Mesothelial cell of epicardium (in vitro differentiated cells): ENCODE measurements around the gene UNC79. TPM values are rescaled to one million over a fixed set of nuclear protein-coding genes. Genes with fewer than 3 reads are reported as not detected.
"Not testable (repeated sequence)": the region's sequence is repeated elsewhere in the genome, so short reads cannot be mapped to it uniquely, and the experiment has no call there.

ENCODE experiments used
- DNase-seq, 2 experiments: peaks; one replicate each; pipeline ENCODE4 v3.0.0; 2021; ENCODE audit warnings: low spot score in 2 of 2; ENCODE audit not compliant: unreplicated experiment in 2 of 2
- H3K27ac Mint-ChIP-seq: 2 replicates; pipeline ENCODE4 v1.8.0; 2021; ENCODE audit warnings: mixed read lengths
- H3K27me3 Mint-ChIP-seq: 2 replicates; pipeline ENCODE4 v1.8.0; 2021; ENCODE audit warnings: low read depth, mixed read lengths
- H3K36me3 Mint-ChIP-seq: 2 replicates; pipeline ENCODE4 v1.8.0; 2021; ENCODE audit warnings: mixed read lengths
- H3K4me1 Mint-ChIP-seq: 2 replicates; pipeline ENCODE4 v1.8.0; 2021; ENCODE audit warnings: mixed read lengths
- H3K4me3 Mint-ChIP-seq: 2 replicates; pipeline ENCODE4 v1.8.0; 2021; ENCODE audit warnings: mild to moderate bottlenecking, moderate library complexity, mixed read lengths
- H3K9me3 Mint-ChIP-seq: 2 replicates; pipeline ENCODE4 v1.8.0; 2021; ENCODE audit warnings: mixed read lengths
- total RNA-seq: library from RNA; stranded (reverse); gene quantifications from 3 replicates; pipeline ENCODE4 v1.2.1, GENCODE V29; 2021
- TF ChIP-seq, protein P1 (sequence below): fragments of 200-600 bp; sonication (generic); IDR thresholded peaks from one replicate; pipeline ENCODE4 v1.5.0; 2021; ENCODE audit warnings: antibody characterized with exemption; ENCODE audit not compliant: unreplicated experiment

UNC79 gene
- total RNA-seq, 1 donor from 2014 or later, result 0.92 TPM

GRCh38 chr14:93402951-93403350 lies 27.8 kb upstream of the UNC79 start:
- no peaks in the 10 kb centered on the region for H3K9me3 Mint-ChIP-seq
- no peak for DNase-seq
- no peak overlapping the region for H3K4me3 Mint-ChIP-seq
- no peaks in the 10 kb centered on the region for H3K36me3 Mint-ChIP-seq
- no peak overlapping the region for H3K27ac Mint-ChIP-seq
- H3K27me3 Mint-ChIP-seq, result no peaks in the 10 kb centered on the region
- H3K4me1 Mint-ChIP-seq, result no peaks in the 10 kb centered on the region
- TF ChIP-seq, protein P1, sequence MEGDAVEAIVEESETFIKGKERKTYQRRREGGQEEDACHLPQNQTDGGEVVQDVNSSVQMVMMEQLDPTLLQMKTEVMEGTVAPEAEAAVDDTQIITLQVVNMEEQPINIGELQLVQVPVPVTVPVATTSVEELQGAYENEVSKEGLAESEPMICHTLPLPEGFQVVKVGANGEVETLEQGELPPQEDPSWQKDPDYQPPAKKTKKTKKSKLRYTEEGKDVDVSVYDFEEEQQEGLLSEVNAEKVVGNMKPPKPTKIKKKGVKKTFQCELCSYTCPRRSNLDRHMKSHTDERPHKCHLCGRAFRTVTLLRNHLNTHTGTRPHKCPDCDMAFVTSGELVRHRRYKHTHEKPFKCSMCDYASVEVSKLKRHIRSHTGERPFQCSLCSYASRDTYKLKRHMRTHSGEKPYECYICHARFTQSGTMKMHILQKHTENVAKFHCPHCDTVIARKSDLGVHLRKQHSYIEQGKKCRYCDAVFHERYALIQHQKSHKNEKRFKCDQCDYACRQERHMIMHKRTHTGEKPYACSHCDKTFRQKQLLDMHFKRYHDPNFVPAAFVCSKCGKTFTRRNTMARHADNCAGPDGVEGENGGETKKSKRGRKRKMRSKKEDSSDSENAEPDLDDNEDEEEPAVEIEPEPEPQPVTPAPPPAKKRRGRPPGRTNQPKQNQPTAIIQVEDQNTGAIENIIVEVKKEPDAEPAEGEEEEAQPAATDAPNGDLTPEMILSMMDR, result no peak

GRCh38 chr14:93410021-93410420 lies 20.7 kb upstream of the UNC79 start:
- peaks cover 14% of the 10 kb centered on the region for H3K9me3 Mint-ChIP-seq
- TF ChIP-seq, protein P1, result no peak
- no peaks in the 10 kb centered on the region for H3K27me3 Mint-ChIP-seq

DNA sequence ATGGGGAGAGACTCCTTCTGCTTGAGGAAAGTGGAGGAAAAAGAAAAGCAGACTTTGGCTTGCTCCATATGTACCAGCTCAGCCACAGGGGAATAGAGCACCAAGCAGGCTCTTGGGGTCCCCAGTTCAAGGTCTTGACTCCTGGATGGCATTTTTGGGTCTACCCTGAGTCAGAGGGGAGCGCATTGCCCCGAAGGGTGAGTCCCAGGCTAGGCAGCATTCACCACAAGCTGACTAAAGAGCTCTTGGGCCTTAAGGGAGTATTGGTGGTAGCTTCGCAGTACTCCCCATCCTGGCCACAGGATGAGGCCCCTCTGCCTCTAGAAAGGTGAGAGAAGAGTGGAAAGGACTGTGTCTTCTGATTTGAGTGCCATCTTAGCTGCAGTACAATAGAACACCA lies 19.8 kb upstream of the UNC79 start:
- Mint-ChIP-seq H3K4me3 (no peak overlapping the region), H3K27ac (no peak overlapping the region), H3K36me3 (no peaks in the 10 kb centered on the region), H3K4me1 (no peaks in the 10 kb centered on the region), H3K9me3 (peaks cover 14% of the 10 kb centered on the region), H3K27me3 (no peaks in the 10 kb centered on the region)
- TF ChIP-seq, protein P1, result no peak
- no peak for DNase-seq

More at GRCh38 chr14:93410021-93410420, 20.7 kb upstream of the UNC79 start:
- no peak overlapping the region for H3K4me3 Mint-ChIP-seq
- DNase-seq, result no peak
- no peaks in the 10 kb centered on the region for H3K4me1 Mint-ChIP-seq
- no peaks in the 10 kb centered on the region for H3K36me3 Mint-ChIP-seq
- H3K27ac Mint-ChIP-seq, result no peak overlapping the region

DNA sequence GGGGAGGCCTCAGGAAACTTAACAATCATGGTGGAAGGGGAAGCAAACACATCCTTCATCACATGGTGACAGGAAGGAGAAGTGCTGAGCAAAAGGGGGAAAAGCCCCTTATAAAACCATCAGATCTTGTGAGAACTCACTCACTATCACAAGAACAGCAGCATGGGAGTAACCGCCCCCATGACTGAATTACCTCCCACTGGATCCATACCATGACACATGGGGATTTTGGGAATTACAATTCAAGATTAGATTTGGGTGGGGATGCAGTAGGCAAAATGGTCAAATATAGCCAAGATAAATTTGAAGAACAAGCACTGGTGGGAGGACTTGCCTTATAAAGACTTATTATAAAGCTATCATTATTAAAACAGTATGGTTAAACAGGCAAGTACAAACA lies 5.6 kb upstream of the UNC79 start:
- not testable (repeated sequence) for H3K4me1 Mint-ChIP-seq, H3K4me3 Mint-ChIP-seq, H3K36me3 Mint-ChIP-seq, DNase-seq, H3K27ac Mint-ChIP-seq
- H3K27me3 Mint-ChIP-seq, result peaks cover 32% of the 10 kb centered on the region
- H3K9me3 Mint-ChIP-seq, result peaks cover 58% of the 10 kb centered on the region

- H3K36me3 Mint-ChIP-seq, result no peaks in the 10 kb centered on the region
- DNase-seq, result no peak
- no peak overlapping the region for H3K27ac Mint-ChIP-seq
- TF ChIP-seq, protein P1, result no peak
- peaks cover 42% of the 10 kb centered on the region for H3K9me3 Mint-ChIP-seq
- H3K4me3 Mint-ChIP-seq, result no peak overlapping the region
- peaks cover 47% of the 10 kb centered on the region for H3K27me3 Mint-ChIP-seq
- peaks cover 6% of the 10 kb centered on the region for H3K4me1 Mint-ChIP-seq
Observed at GRCh38 chr14:93426750-93427149, 4.0 kb upstream of the UNC79 start.

DNA sequence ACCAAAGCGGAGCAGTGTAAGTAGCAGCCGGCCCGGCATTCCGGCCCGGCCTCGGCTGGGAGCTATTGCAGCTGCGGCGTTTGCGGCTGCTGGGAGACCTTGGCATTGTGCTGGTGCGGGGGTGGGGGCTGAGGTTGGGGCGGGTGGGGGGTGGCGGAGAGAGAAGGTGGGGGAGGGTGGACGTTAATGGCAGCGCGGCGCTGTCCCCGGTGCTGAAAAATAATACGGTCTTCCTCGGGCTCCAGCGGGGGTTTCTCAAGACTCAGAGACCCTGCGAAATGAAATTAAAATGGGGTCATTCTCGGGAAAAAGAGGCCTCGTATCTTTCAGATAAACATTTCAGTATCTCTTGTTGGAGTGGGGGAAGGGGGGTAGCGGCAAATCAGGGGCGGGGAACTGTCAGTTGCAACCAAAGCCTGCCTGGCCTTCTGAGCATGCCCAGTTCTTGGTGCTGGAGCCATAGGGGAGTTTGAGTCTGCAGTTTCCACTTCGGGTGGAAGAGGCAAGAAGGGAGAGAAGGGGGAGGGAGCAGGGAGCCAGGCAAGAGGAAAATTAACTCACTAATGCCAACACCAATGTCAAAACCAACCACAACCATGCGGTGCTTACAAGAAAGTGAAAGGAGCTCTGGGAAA lies 414 bp downstream of the UNC79 start:
- H3K27ac Mint-ChIP-seq, result no peak overlapping the region
- peaks cover 10% of the 10 kb centered on the region for H3K9me3 Mint-ChIP-seq
- H3K4me1 Mint-ChIP-seq, result peaks cover 6% of the 10 kb centered on the region
- peak; percentile 50 to 73 for DNase-seq
- peak overlapping the region; percentile 69 for H3K4me3 Mint-ChIP-seq
- H3K36me3 Mint-ChIP-seq, result no peaks in the 10 kb centered on the region
- TF ChIP-seq, protein P1, result no peak
- H3K27me3 Mint-ChIP-seq, result peaks cover 81% of the 10 kb centered on the region
